ENCODE results near the gene PLA2G2F. TPM values are rescaled to one million over a fixed set of nuclear protein-coding genes. Genes with fewer than 3 reads are reported as not detected.

Gene PLA2G2F
- total RNA-seq, 1 donor from 2014 or later, result not detected

DNA sequence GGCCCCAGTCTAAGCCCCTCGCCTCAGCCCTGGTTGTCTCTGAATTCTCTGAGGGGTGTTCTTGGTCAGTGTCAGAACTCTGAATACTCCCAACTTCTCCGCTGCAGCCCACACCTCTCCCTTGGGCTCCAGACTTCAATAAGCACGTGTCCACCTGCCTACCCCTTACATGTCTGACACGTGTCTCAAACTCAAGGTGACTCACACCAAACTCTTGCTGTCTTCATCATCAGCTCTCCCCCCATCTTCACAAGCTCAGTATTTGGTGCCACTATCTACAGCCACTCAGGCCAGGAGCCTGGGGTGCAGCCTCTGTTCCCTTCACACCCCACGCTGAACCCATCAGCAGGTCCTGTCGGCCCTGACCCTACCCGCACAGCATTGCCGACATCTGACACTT, 28.0 kb downstream of the PLA2G2F start:
- peaks cover 8% of the 10 kb centered on the region for H3K27me3 Mint-ChIP-seq (ENCODE audit: low read depth)
- H3K27ac Mint-ChIP-seq (ENCODE audit: unreplicated experiment), result no peak overlapping the region
- no peak overlapping the region for H3K4me3 Mint-ChIP-seq
- no peaks in the 10 kb centered on the region for H3K36me3 Mint-ChIP-seq (ENCODE audit: low read depth)
- DNase-seq (ENCODE audit: low read depth, low spot score), result no peak
- TF ChIP-seq, protein P1, sequence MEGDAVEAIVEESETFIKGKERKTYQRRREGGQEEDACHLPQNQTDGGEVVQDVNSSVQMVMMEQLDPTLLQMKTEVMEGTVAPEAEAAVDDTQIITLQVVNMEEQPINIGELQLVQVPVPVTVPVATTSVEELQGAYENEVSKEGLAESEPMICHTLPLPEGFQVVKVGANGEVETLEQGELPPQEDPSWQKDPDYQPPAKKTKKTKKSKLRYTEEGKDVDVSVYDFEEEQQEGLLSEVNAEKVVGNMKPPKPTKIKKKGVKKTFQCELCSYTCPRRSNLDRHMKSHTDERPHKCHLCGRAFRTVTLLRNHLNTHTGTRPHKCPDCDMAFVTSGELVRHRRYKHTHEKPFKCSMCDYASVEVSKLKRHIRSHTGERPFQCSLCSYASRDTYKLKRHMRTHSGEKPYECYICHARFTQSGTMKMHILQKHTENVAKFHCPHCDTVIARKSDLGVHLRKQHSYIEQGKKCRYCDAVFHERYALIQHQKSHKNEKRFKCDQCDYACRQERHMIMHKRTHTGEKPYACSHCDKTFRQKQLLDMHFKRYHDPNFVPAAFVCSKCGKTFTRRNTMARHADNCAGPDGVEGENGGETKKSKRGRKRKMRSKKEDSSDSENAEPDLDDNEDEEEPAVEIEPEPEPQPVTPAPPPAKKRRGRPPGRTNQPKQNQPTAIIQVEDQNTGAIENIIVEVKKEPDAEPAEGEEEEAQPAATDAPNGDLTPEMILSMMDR (conservative IDR thresholded peaks at IDR 0.05), result no peak
- H3K4me1 Mint-ChIP-seq, result no peaks in the 10 kb centered on the region
- peaks cover 6% of the 10 kb centered on the region for H3K9me3 Mint-ChIP-seq

GRCh38 chr1:20168564-20169491, 29.7 kb downstream of the PLA2G2F start:
- H3K4me1 Mint-ChIP-seq, result no peaks in the 10 kb centered on the region
- H3K27me3 Mint-ChIP-seq (ENCODE audit: low read depth), result peaks cover 4% of the 10 kb centered on the region
- no peak overlapping the region for H3K4me3 Mint-ChIP-seq
- TF ChIP-seq, protein P1 (conservative IDR thresholded peaks at IDR 0.05), result no peak
- H3K27ac Mint-ChIP-seq (ENCODE audit: unreplicated experiment), result no peak overlapping the region
- DNase-seq (ENCODE audit: low read depth, low spot score), result no peak
- H3K36me3 Mint-ChIP-seq (ENCODE audit: low read depth), result no peaks in the 10 kb centered on the region
- H3K9me3 Mint-ChIP-seq, result peaks cover 3% of the 10 kb centered on the region

DNA sequence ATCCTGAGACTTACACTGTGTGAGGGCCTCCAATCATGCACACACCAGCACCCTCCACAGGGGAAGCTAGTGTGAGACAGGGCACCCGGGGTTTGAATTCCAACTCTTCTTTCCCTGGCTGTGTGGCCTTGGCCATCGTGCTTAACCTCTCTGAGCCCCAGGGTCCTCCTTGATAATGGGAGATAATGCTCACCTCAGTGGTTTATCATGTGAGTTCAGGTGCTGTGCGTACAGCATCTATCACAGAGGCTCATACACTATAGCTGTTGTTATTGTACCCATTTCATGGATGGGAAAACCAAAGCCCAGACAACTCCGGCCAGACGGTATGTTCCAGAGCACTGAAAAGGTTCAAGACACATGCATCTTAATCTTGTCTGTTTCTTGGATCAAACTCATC, 30.8 kb downstream of the PLA2G2F start:
- TF ChIP-seq, protein P1 (conservative IDR thresholded peaks at IDR 0.05), result no peak
- H3K4me1 Mint-ChIP-seq, result no peaks in the 10 kb centered on the region
- peaks cover 3% of the 10 kb centered on the region for H3K9me3 Mint-ChIP-seq
- H3K36me3 Mint-ChIP-seq (ENCODE audit: low read depth), result no peaks in the 10 kb centered on the region
- H3K27me3 Mint-ChIP-seq (ENCODE audit: low read depth), result peaks cover 7% of the 10 kb centered on the region
- H3K27ac Mint-ChIP-seq (ENCODE audit: unreplicated experiment), result no peak overlapping the region
- DNase-seq (ENCODE audit: low read depth, low spot score), result no peak
- no peak overlapping the region for H3K4me3 Mint-ChIP-seq

GRCh38 chr1:20172033-20172590, 33.0 kb downstream of the PLA2G2F start:
- TF ChIP-seq, protein P1 (conservative IDR thresholded peaks at IDR 0.05), result no peak
- no peaks in the 10 kb centered on the region for H3K36me3 Mint-ChIP-seq (ENCODE audit: low read depth)
- H3K27ac Mint-ChIP-seq (ENCODE audit: unreplicated experiment), result no peak overlapping the region
- no peaks in the 10 kb centered on the region for H3K4me1 Mint-ChIP-seq
- DNase-seq (ENCODE audit: low read depth, low spot score), result no peak
- H3K4me3 Mint-ChIP-seq, result no peak overlapping the region
- no peaks in the 10 kb centered on the region for H3K9me3 Mint-ChIP-seq
- H3K27me3 Mint-ChIP-seq (ENCODE audit: low read depth), result peaks cover 11% of the 10 kb centered on the region

- TF ChIP-seq, protein P1 (conservative IDR thresholded peaks at IDR 0.05), result no peak
- H3K4me1 Mint-ChIP-seq, result no peaks in the 10 kb centered on the region
- H3K27ac Mint-ChIP-seq (ENCODE audit: unreplicated experiment), result peak overlapping the region; percentile 37
- peaks cover 3% of the 10 kb centered on the region for H3K9me3 Mint-ChIP-seq
- no peaks in the 10 kb centered on the region for H3K36me3 Mint-ChIP-seq (ENCODE audit: low read depth)
- no peak for DNase-seq (ENCODE audit: low read depth, low spot score)
- peaks cover 29% of the 10 kb centered on the region for H3K27me3 Mint-ChIP-seq (ENCODE audit: low read depth)
- no peak overlapping the region for H3K4me3 Mint-ChIP-seq
Measured at GRCh38 chr1:20174937-20175666, 36.0 kb downstream of the PLA2G2F start.

Measured in neural crest cell (in vitro differentiated cells).